GM21737 (cell line): ENCODE data around the gene RNH1.

ENCODE experiments used
- ATAC-seq: cut with Tn5 transposase; IDR thresholded peaks from one replicate; pipeline ENCODE4 v1.9.1; 2021; ENCODE audit warnings: mild to moderate bottlenecking, moderate library complexity; ENCODE audit not compliant: unreplicated experiment

RNH1 gene

GRCh38 chr11:506995-507726, at the start of gene RNH1:
Gene RNH1 (minus strand): TSS chr11:507242. CDS start chr11:502162, 5,080 bp downstream.
- ATAC-seq: peak; percentile 47

GRCh38 chr11:555780-556661, 49.0 kb upstream of the RNH1 start:
- no peak for ATAC-seq

- ATAC-seq: no peak
These were observed 48.3 kb upstream of the RNH1 start for GRCh38 chr11:555227-555779.

- no peak for ATAC-seq
These were observed 47.6 kb upstream of the RNH1 start for GRCh38 chr11:554428-555226.

GRCh38 chr11:553988-554340, 46.9 kb upstream of the RNH1 start:
- ATAC-seq: no peak

GRCh38 chr11:553083-553987, 46.3 kb upstream of the RNH1 start:
- ATAC-seq: no peak

GRCh38 chr11:551596-551995, 44.6 kb upstream of the RNH1 start:
- ATAC-seq: no peak

- ATAC-seq: no peak
These were observed 44.1 kb upstream of the RNH1 start for GRCh38 chr11:551131-551530.

GRCh38 chr11:550746-551085, 43.7 kb upstream of the RNH1 start:
- no peak for ATAC-seq

- no peak for ATAC-seq
These were observed 43.1 kb upstream of the RNH1 start for GRCh38 chr11:550021-550745.

GRCh38 chr11:548700-549603, 41.9 kb upstream of the RNH1 start:
- no peak for ATAC-seq

GRCh38 chr11:545171-545570, 38.1 kb upstream of the RNH1 start:
- no peak for ATAC-seq

- ATAC-seq: no peak
These were observed 37.8 kb upstream of the RNH1 start for GRCh38 chr11:544817-545166.

- ATAC-seq: no peak
These were observed 34.4 kb upstream of the RNH1 start for GRCh38 chr11:541433-541885.

GRCh38 chr11:540583-541432, 33.8 kb upstream of the RNH1 start:
- no peak for ATAC-seq

- no peak for ATAC-seq
These were observed 33.0 kb upstream of the RNH1 start for GRCh38 chr11:539971-540481.

GRCh38 chr11:538431-539051, 31.5 kb upstream of the RNH1 start:
- ATAC-seq: no peak
